Erythroblast (primary cell): Measurements from ENCODE around the gene MYO1B.

ENCODE experiments used
- GATA1 ChIP-seq: IDR thresholded peaks from 2 replicates; pipeline ENCODE4 v1.6.1; 2011; ENCODE audit warnings: low read depth, mild to moderate bottlenecking, control low read depth, low read length, moderate library complexity
- POLR2A ChIP-seq: IDR thresholded peaks from 2 replicates; pipeline ENCODE4 v1.6.1; 2011; ENCODE audit warnings: mild to moderate bottlenecking, low read length

DNA sequence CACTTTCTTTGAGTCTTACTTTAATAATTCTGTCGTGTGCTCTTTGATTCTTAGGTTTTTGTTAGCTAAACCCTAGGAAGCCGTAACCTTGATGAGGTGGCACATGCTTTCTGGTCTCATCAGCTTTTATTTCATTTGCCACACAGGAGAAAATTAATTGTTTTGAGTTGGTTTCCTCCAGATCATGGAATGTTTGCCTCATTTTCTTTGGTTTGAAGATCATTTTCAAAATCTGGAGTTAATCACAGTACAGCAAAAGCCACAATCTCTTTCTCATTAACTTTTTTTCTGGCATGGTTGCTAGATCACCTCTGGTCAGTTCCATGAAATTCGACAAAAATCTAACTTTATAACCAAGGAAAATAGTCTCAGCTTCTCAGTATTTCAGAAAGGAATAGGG, 182.9 kb downstream of the MYO1B start:
- TF ChIP-seq GATA1 (no peak), POLR2A (no peak)
